ENCODE data around the gene MAN1A2. TPM values are rescaled to one million over a fixed set of nuclear protein-coding genes. Genes with fewer than 3 reads are reported as not detected.

Gene MAN1A2
- total and polyA plus RNA-seq, 9 of the 15 experiments (the other 6 are each of a cell fraction or from before 2014, with no cell fraction given): 4.2 to 38.4 (median 18.7) TPM

DNA sequence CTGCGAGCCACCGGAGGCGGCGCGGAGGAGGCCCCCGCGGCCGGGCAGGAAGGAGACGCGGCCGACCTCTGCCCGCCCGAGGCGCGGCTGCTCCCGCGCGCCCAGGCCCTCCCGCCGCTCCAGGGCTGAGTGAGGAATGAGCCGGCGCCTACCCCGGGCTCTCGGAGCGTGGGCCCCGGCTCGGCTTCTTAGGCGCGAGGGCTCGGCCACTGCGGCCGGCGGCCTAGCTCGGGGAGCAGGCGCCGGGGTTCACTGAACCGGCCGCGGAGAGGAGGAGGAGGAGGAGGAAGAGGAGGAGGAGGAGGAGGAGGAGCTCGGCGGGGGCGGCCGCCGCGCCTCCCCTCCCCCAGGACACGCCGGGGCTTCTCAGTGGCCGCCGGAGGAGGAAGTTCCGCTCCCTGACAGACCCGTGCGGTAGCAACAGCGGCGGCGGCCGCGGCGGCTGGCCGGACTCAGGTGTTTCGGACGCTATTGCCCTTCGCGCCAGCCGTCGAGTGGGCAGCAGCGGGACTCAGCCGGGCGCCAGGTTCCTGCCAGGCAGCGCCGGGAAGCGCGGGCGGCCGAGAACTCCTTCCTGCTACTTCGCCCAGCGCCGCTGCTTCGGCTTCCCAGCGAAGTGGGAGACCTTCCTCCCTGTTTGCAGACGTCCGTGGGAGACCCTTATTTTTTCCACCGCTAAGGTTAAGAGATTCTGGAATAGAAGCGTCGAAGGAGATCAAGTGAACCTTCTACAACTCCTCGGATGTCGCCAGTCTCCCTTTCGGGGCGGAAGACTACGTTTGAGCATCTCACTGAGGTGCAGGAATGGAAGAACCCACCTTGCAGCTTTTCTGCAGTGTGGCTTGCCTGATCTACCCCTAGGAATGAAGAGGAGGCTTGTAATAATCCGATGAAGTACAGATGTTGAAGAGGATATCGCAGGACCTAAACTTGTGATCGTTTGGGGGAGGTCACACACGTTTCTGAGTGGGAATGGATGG is at the start of gene MAN1A2 (continued):
- TF ChIP-seq, protein P1, sequence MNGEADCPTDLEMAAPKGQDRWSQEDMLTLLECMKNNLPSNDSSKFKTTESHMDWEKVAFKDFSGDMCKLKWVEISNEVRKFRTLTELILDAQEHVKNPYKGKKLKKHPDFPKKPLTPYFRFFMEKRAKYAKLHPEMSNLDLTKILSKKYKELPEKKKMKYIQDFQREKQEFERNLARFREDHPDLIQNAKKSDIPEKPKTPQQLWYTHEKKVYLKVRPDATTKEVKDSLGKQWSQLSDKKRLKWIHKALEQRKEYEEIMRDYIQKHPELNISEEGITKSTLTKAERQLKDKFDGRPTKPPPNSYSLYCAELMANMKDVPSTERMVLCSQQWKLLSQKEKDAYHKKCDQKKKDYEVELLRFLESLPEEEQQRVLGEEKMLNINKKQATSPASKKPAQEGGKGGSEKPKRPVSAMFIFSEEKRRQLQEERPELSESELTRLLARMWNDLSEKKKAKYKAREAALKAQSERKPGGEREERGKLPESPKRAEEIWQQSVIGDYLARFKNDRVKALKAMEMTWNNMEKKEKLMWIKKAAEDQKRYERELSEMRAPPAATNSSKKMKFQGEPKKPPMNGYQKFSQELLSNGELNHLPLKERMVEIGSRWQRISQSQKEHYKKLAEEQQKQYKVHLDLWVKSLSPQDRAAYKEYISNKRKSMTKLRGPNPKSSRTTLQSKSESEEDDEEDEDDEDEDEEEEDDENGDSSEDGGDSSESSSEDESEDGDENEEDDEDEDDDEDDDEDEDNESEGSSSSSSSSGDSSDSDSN (IDR thresholded peaks at IDR 0.05; ENCODE audit: borderline replicate concordance in 1 of 2, low read depth in 2 of 2, low read length in 2 of 2): peak in 1 of 2 experiments; percentile 38; a peak in 3 of 4 replicates
- TF ChIP-seq ZNF212 (CRISPR knock-in tag; IDR thresholded peaks at IDR 0.05) (no peak), HSF4 (CRISPR knock-in tag; IDR thresholded peaks at IDR 0.05; ENCODE audit: borderline replicate concordance) (no peak), ZBTB7A (IDR thresholded peaks at IDR 0.05; ENCODE audit: borderline replicate concordance, control insufficient read depth, low read depth, low read length) (peak; percentile 70; the same call in 1 of the 2 replicates), CEBPB (tag; IDR thresholded peaks at IDR 0.05) (no peak), RBFOX2 (IDR thresholded peaks at IDR 0.05; ENCODE audit: low read depth, low read length) (peak; percentile 95), POLR2A (conservative IDR thresholded peaks at IDR 0.05) (peak; percentile 73), ZKSCAN8 (CRISPR knock-in tag; IDR thresholded peaks at IDR 0.05) (no peak), ZC3H8 (IDR thresholded peaks at IDR 0.05) (no peak), PHF20 (IDR thresholded peaks at IDR 0.05; ENCODE audit: partially characterized antibody) (peak; percentile 49), GABPA (tag; conservative IDR thresholded peaks at IDR 0.05; ENCODE audit: low read depth) (peak; percentile 92), POLR2G (IDR thresholded peaks at IDR 0.05; ENCODE audit: low read depth, low read length) (peak; percentile 94), BRD4 (IDR thresholded peaks at IDR 0.05) (0 out of 2 replicates have a peak, but pooled peaks have one; percentile 37), NR2F6 (CRISPR knock-in tag; IDR thresholded peaks at IDR 0.05) (0 out of 2 replicates have a peak, but pooled peaks have one; percentile 47), TAF1 (IDR thresholded peaks at IDR 0.05; ENCODE audit: control insufficient read depth, extremely low read depth, insufficient read depth, low read length, severe bottlenecking) (peak; percentile 72), CBX8 (IDR thresholded peaks at IDR 0.05; ENCODE audit: borderline replicate concordance, extremely low read depth, low read depth, low read length, poor library complexity, severe bottlenecking) (no peak)
- TF ChIP-seq, protein P2, sequence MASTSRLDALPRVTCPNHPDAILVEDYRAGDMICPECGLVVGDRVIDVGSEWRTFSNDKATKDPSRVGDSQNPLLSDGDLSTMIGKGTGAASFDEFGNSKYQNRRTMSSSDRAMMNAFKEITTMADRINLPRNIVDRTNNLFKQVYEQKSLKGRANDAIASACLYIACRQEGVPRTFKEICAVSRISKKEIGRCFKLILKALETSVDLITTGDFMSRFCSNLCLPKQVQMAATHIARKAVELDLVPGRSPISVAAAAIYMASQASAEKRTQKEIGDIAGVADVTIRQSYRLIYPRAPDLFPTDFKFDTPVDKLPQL (IDR thresholded peaks at IDR 0.05; ENCODE audit: extremely low read depth, insufficient read length): no peak
- TF ChIP-seq, protein P3, sequence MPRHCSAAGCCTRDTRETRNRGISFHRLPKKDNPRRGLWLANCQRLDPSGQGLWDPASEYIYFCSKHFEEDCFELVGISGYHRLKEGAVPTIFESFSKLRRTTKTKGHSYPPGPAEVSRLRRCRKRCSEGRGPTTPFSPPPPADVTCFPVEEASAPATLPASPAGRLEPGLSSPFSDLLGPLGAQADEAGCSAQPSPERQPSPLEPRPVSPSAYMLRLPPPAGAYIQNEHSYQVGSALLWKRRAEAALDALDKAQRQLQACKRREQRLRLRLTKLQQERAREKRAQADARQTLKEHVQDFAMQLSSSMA (CRISPR knock-in tag; IDR thresholded peaks at IDR 0.05): 0 out of 2 replicates have a peak, but pooled peaks have one; percentile 39
- TF ChIP-seq, protein P4, sequence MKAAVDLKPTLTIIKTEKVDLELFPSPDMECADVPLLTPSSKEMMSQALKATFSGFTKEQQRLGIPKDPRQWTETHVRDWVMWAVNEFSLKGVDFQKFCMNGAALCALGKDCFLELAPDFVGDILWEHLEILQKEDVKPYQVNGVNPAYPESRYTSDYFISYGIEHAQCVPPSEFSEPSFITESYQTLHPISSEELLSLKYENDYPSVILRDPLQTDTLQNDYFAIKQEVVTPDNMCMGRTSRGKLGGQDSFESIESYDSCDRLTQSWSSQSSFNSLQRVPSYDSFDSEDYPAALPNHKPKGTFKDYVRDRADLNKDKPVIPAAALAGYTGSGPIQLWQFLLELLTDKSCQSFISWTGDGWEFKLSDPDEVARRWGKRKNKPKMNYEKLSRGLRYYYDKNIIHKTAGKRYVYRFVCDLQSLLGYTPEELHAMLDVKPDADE (conservative IDR thresholded peaks at IDR 0.05; ENCODE audit: control insufficient read depth, low read depth, low read length): peak; percentile 35; the same call in 1 of the 2 replicates

All from K562 (cell line).